Neuronal stem cell (in vitro differentiated cells): ENCODE data around the gene MAP3K14.
A peak's percentile ranks its signal among the peaks of the same experiment; 100 is the strongest.

ENCODE experiments used
- DNase-seq: peaks from one replicate; pipeline ENCODE4 v3.0.0-alpha.2; 2013; ENCODE audit warnings: low spot score
- H2AFZ ChIP-seq: one replicate; pipeline ENCODE4 v1.6.1; 2013; ENCODE audit warnings: mild to moderate bottlenecking, low read length, inconsistent platforms
- H2AK5ac ChIP-seq: 2 replicates; pipeline ENCODE4 v1.6.1; 2013; ENCODE audit warnings: low read depth, mild to moderate bottlenecking, inconsistent platforms, low read length, moderate library complexity, mixed read lengths
- H2BK120ac ChIP-seq: 2 replicates; pipeline ENCODE4 v1.6.1; 2013; ENCODE audit warnings: low read depth, mild to moderate bottlenecking, inconsistent platforms, low read length, moderate library complexity, mixed read lengths
- H2BK12ac ChIP-seq: one replicate; pipeline ENCODE4 v1.6.1; 2013; ENCODE audit warnings: low read length, inconsistent platforms
- H2BK15ac ChIP-seq: 2 replicates; pipeline ENCODE4 v1.6.1; 2013; ENCODE audit warnings: mild to moderate bottlenecking, low read length, inconsistent platforms, mixed read lengths
- H2BK5ac ChIP-seq: one replicate; pipeline ENCODE4 v1.6.1; 2013; ENCODE audit warnings: inconsistent platforms, mild to moderate bottlenecking, low read length, moderate library complexity
- H3K14ac ChIP-seq: one replicate; pipeline ENCODE4 v1.6.1; 2013; ENCODE audit warnings: low read length, inconsistent platforms
- H3K18ac ChIP-seq: 2 replicates; pipeline ENCODE4 v1.6.1; 2013; ENCODE audit warnings: low read length, inconsistent platforms
- H3K23ac ChIP-seq: 2 replicates; pipeline ENCODE4 v1.6.1; 2013; ENCODE audit warnings: low read depth, mild to moderate bottlenecking, mixed read lengths, low read length, inconsistent platforms; ENCODE audit not compliant: poor library complexity
- H3K27ac ChIP-seq: replicated peaks from 3 replicates; pipeline ENCODE4 v1.5.1; 2013; ENCODE audit warnings: low read length, inconsistent platforms
- H3K27me3 ChIP-seq, 3 experiments: 2 replicates each; pipeline ENCODE4 v1.6.1; 2013; ENCODE audit warnings: low read length in 3 of 3, mild to moderate bottlenecking in 2 of 3, inconsistent platforms in 1 of 3, low read depth in 1 of 3, mixed read lengths in 1 of 3, moderate library complexity in 1 of 3; ENCODE audit not compliant: control insufficient read depth in 3 of 3, insufficient read depth in 3 of 3
- H3K36me3 ChIP-seq, 2 donors: replicated peaks in 1 of 2; 2 replicates each; pipeline ENCODE4 v1.6.1; 2013; ENCODE audit warnings: low read length in 2 of 2; ENCODE audit not compliant: control insufficient read depth in 2 of 2, insufficient read depth in 2 of 2
- H3K4ac ChIP-seq: 2 replicates; pipeline ENCODE4 v1.6.1; 2013; ENCODE audit warnings: inconsistent platforms, mild to moderate bottlenecking, low read length, moderate library complexity
- H3K4me1 ChIP-seq, 2 donors: 1 replicate in 1 of 2; 2 replicates in 1 of 2; pipeline ENCODE4 v1.6.1; 2013; ENCODE audit warnings: low read length in 2 of 2, low read depth in 1 of 2; ENCODE audit not compliant: control insufficient read depth in 2 of 2, insufficient read depth in 1 of 2
- H3K4me2 ChIP-seq: one replicate; pipeline ENCODE4 v1.6.1; 2013; ENCODE audit warnings: mild to moderate bottlenecking, low read length, inconsistent platforms; ENCODE audit not compliant: insufficient read depth, poor library complexity, severe bottlenecking
- H3K4me3 ChIP-seq, 2 donors: 2 replicates each; pipeline ENCODE4 v1.5.1; 2013; ENCODE audit warnings: low read length in 2 of 2, mild to moderate bottlenecking in 2 of 2, inconsistent platforms in 1 of 2, moderate library complexity in 1 of 2
- H3K79me1 ChIP-seq: one replicate; pipeline ENCODE4 v1.6.1; 2013; ENCODE audit warnings: low read depth, mild to moderate bottlenecking, inconsistent platforms, low read length, moderate library complexity
- H3K9ac ChIP-seq: one replicate; pipeline ENCODE4 v1.6.1; 2013; ENCODE audit warnings: mild to moderate bottlenecking, low read depth, low read length, inconsistent platforms; ENCODE audit not compliant: poor library complexity
- H3K9me3 ChIP-seq, 2 donors: replicated peaks in 1 of 2; 2 replicates each; pipeline versions ENCODE3 to v1.6.1; 2013; ENCODE audit warnings: low read length in 2 of 2, mild to moderate bottlenecking in 2 of 2, inconsistent platforms in 1 of 2, low read depth in 1 of 2, mixed read lengths in 1 of 2, moderate library complexity in 1 of 2; ENCODE audit not compliant: control insufficient read depth in 2 of 2, insufficient read depth in 1 of 2
- H4K8ac ChIP-seq: one replicate; pipeline ENCODE4 v1.6.1; 2013; ENCODE audit warnings: low read depth, mild to moderate bottlenecking, inconsistent platforms, low read length, moderate library complexity
- H4K91ac ChIP-seq: one replicate; pipeline ENCODE4 v1.6.1; 2013; ENCODE audit warnings: low read length, low read depth, mild to moderate bottlenecking, inconsistent platforms; ENCODE audit not compliant: poor library complexity
- WGBS, 2 donors: extraction: QIAGEN DNeasy Blood & Tissue Kit; methylation state at CpG; one replicate each; pipeline ENCODE4 v1.1.7; 2013; ENCODE audit warnings: missing lambda C conversion rate in 2 of 2, mixed read lengths in 1 of 2; ENCODE audit not compliant: insufficient read length in 2 of 2, insufficient replicate concordance in 1 of 2; ENCODE audit errors: extremely low coverage in 2 of 2; 5-methylcytosine and 5-hydroxymethylcytosine counted together

Gene MAP3K14

DNA sequence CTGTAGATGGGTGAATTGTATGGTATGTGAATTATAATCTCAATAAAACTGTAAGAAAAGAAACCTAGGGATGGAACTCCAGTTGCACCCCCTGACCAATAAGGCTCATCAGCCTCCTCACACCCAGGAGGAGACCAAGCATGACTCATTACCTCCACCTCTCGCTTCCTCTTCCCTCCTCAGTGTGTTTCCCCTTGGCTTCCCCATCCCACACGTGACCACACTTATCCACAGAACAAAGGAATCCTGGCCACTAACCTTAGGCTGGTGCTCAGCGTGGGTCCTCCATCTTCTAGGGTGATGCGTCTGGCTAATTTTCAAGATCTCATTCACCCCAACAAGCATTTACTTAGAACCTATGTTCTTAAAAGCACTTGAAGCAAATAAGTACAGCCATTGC lies 36.2 kb upstream of the MAP3K14 start:
- DNase-seq = no peak
- Histone ChIP-seq H2BK15ac (no peak overlapping the region), H3K27ac (no peak overlapping the region), H3K4me1 (no peaks in the 10 kb centered on the region), H2AFZ (no peak overlapping the region), H3K79me1 (no peaks in the 10 kb centered on the region), H3K4me2 (no peak overlapping the region), H3K4ac (no peak overlapping the region), H2BK5ac (no peak overlapping the region), H3K14ac (no peak overlapping the region), H4K91ac (no peak overlapping the region), H2BK12ac (no peak overlapping the region), H3K18ac (no peak overlapping the region), H3K27me3 (peaks cover 0 to 2% (median 0%) of the 10 kb centered on the region in 3 experiments), H3K9ac (no peak overlapping the region), H3K23ac (no peak overlapping the region), H2BK120ac (no peak overlapping the region), H3K4me3 (no peak overlapping the region), H3K9me3 (peaks cover 0 to 4% of the 10 kb centered on the region in 2 donors), H3K36me3 (no peaks in the 10 kb centered on the region), H2AK5ac (no peak overlapping the region), H4K8ac (no peak overlapping the region)
- WGBS, 2 donors = no CpG with 5 or more reads among the region's 4 CpGs

- Histone ChIP-seq H3K23ac (no peak overlapping the region), H3K14ac (no peak overlapping the region), H3K4me2 (no peak overlapping the region), H2AK5ac (no peak overlapping the region), H2BK12ac (no peak overlapping the region), H3K4me1 (no peaks in the 10 kb centered on the region), H3K9me3 (peaks cover 0 to 4% of the 10 kb centered on the region in 2 donors), H3K4ac (no peak overlapping the region), H3K27me3 (peaks cover 0 to 5% (median 0%) of the 10 kb centered on the region in 3 experiments), H2BK5ac (no peak overlapping the region), H2AFZ (no peak overlapping the region), H3K27ac (no peak overlapping the region), H3K18ac (no peak overlapping the region), H3K9ac (no peak overlapping the region), H4K91ac (no peak overlapping the region), H2BK120ac (no peak overlapping the region), H3K79me1 (no peaks in the 10 kb centered on the region), H2BK15ac (no peak overlapping the region), H4K8ac (no peak overlapping the region), H3K36me3 (no peaks in the 10 kb centered on the region), H3K4me3 (no peak overlapping the region)
- DNase-seq = no peak
- WGBS, 2 donors = no CpG with 5 or more reads among the region's 2 CpGs
Observed at GRCh38 chr17:45351831-45352230, 35.0 kb upstream of the MAP3K14 start.

DNA sequence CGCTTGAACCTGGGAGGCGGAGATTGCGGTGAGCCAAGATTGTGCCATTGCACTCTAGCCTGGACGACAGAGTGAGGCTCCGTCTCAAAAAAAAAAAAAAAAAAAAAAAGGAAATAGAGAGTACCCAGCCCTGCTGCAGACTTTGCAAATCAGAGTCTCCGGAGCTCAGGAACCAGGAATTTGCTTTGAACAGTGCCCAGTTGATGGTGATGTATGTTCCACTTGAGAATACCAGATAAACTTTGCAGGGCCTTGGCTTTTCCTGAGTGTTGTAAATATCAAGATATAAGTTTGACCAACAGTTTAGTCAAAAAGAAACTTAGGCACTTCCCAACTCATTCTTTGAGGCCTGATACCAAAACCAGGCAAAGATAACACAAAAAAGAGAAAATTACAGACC lies 30.6 kb upstream of the MAP3K14 start:
- Histone ChIP-seq H3K4ac (no peak overlapping the region), H3K18ac (no peak overlapping the region), H3K9ac (no peak overlapping the region), H3K36me3 (no peaks in the 10 kb centered on the region), H4K91ac (no peak overlapping the region), H2BK15ac (no peak overlapping the region), H2BK120ac (no peak overlapping the region), H3K79me1 (no peaks in the 10 kb centered on the region), H3K14ac (no peak overlapping the region), H3K27me3 (peaks cover 0 to 7% (median 0%) of the 10 kb centered on the region in 3 experiments), H2BK5ac (no peak overlapping the region), H3K4me1 (peaks cover 0 to 4% of the 10 kb centered on the region in 2 donors), H2BK12ac (no peak overlapping the region), H3K4me2 (no peak overlapping the region), H3K9me3 (peaks cover 0 to 4% of the 10 kb centered on the region in 2 donors), H3K27ac (no peak overlapping the region), H2AFZ (no peak overlapping the region), H3K4me3 (no peak overlapping the region), H4K8ac (no peak overlapping the region), H2AK5ac (no peak overlapping the region), H3K23ac (no peak overlapping the region)
- DNase-seq = no peak
- WGBS, 2 donors = no CpG with 5 or more reads among the region's 6 CpGs

DNA sequence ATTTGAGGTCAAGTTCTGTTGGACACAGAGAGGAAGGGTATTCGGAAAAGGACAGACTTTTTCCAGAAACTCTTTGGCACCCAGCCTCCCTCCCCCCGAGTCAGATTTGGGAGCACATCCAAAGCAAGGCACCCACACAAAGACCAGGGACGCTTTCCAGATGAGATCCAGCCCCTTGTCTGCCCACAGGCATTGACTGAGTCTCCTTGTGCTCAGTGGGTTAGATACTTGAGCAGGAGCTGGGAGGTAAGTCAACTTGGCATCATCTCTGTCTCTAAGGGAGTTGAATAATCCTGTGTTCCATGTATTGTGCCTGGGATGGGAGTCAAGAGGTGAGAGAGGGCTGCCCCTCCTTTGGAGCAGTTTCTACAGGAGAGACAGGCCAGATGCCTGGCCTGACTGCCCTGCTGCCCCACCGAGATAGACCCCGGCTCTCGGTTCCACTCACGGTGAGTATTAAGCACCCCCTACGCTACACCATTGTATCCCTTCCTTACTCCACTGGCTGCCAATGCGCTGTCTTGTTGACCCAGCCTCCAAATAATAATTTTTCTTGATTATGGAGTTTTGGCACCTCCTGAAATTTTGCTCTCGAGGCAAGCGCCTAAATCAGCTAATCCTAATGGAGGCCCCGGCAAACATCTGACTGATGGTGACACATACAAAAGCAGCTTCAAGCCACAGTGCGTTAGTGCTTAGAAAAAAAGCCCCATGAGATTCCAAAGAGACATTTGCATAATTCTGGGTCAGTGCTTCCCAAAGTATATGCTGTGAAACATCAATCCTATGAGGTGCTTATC lies 29.6 kb upstream of the MAP3K14 start:
- H2BK12ac ChIP-seq = no peak overlapping the region
- H3K4me3 ChIP-seq = no peak overlapping the region
- H2BK15ac ChIP-seq = no peak overlapping the region
- peak overlapping the region; percentile 47 for H3K9ac ChIP-seq
- H3K14ac ChIP-seq = no peak overlapping the region
- H2AK5ac ChIP-seq = no peak overlapping the region
- H3K4ac ChIP-seq = no peak overlapping the region
- H2AFZ ChIP-seq = no peak overlapping the region
- peaks cover 8 to 10% of the 10 kb centered on the region in 2 donors for H3K4me1 ChIP-seq
- no peak overlapping the region for H3K18ac ChIP-seq
- no peak overlapping the region for H3K23ac ChIP-seq
- peaks cover 0 to 3% of the 10 kb centered on the region in 2 donors for H3K9me3 ChIP-seq
- H3K27me3 ChIP-seq = peaks cover 0 to 7% (median 0%) of the 10 kb centered on the region in 3 experiments
- H3K79me1 ChIP-seq = no peaks in the 10 kb centered on the region
- H4K8ac ChIP-seq = no peak overlapping the region
- H2BK5ac ChIP-seq = no peak overlapping the region
- H3K27ac ChIP-seq = no peak overlapping the region
- H3K4me2 ChIP-seq = no peak overlapping the region
- no peaks in the 10 kb centered on the region for H3K36me3 ChIP-seq
- no CpG with 5 or more reads among the region's 13 CpGs for WGBS, 2 donors
- DNase-seq = no peak
- no peak overlapping the region for H4K91ac ChIP-seq
- H2BK120ac ChIP-seq = no peak overlapping the region
